CD4-positive, alpha-beta T cell treated with Interleukin-12 subunit alpha and Interleukin-12 subunit beta, for 1 hour (primary cell): ENCODE measurements around the gene SIRPD.
A peak's percentile ranks its signal among the peaks of the same experiment; 100 is the strongest.
"Not testable (repeated sequence)": the region's sequence is repeated elsewhere in the genome, so short reads cannot be mapped to it uniquely, and the experiment has no call there.

Source experiments
- DNase-seq: peaks from one replicate; pipeline ENCODE4 v3.0.0-alpha.2; 2020

SIRPD gene

DNA sequence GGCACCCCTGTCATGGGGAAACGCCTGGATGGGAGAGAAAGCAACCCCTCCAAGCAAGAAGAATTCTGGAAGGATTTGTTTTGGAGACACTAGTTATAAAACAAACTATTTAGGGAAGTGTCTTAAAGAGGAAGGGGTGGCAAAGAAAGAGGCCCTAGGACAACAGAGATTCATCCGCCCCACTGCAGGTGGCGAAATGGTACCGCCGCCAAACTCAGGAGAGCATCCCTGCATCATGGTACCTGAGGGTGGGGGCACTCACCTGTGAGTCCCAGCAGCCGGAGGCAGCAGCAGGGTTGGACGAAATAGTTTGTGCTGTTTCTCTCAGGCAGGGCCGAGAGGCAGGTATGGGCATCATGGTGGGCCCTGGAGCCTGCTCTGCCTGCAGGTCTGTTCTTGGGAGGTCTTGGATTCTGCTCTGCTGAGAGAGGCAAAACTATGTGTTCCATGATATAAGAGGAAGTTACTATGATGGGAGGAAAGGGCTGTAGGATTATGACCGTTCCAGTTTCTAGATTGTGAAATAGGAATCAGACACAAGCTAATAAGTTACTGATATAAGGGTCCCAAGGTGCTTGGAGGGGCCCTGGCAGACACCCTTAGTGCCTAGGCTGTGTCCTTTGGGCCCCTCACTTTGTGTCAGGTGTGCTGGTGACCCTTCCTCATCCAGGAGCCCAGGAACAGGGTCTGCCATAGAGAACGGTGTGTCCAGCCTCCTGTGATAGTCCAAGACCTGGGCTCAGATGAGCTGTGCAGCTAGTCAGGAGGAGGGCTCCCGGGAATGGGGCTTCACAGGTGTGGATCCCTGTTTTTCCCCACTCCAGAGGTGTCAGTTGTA lies 20.4 kb downstream of the SIRPD start:
- no peak for DNase-seq

DNA sequence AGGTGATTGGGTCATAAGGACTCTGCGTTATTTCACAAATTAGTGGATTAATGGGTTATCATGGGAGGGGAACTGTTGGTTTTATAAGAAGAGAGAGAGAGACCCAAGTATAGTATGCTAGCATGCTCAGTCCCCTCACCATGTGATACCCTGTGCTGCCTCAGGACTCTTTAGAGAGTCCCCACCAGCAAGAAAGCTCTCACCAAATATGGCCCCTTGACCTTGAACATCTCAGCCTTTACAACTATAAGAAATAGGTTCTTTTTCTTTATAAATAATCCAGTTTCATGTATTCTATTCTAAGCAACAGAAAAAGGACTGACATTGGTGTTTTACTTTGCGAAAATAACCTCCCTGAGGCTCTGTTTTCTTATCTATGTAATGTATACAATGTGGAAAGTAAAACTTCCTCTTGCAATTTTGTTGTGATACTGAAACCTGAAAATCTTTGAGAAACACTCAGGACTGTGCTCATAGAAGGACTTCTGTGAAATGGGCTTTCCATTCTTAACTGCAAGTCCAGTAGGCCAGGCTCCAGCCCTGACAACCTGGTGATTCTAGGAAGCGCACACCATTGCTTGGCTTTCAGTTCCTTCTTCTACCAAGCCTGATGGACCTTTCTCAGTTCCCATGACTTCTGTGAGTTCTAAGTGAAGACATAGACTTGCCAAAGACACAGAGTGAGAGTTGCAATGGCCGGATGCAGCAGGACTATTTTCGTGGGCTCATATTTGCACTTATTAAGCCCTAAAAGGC lies 21.9 kb downstream of the SIRPD start:
- DNase-seq = peak; percentile 8

DNA sequence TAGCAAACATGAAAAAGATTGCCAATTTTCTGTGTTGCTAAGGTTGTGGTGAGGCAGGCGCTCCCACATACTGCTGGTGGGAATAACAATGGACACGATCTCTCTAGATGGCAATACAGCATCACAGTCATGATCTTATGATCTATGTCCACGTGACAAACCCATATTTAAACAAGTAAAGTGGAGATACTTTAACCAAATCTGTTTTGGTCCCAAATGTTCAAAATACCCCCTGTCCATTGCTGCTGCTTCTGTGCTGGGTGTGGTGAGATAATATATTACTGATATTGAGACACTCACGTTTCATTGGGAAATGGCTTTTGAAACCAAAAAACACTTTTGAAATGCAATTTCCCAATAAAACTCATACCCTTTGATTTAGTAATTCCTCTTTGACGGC lies 23.0 kb downstream of the SIRPD start:
- DNase-seq = no peak

DNA sequence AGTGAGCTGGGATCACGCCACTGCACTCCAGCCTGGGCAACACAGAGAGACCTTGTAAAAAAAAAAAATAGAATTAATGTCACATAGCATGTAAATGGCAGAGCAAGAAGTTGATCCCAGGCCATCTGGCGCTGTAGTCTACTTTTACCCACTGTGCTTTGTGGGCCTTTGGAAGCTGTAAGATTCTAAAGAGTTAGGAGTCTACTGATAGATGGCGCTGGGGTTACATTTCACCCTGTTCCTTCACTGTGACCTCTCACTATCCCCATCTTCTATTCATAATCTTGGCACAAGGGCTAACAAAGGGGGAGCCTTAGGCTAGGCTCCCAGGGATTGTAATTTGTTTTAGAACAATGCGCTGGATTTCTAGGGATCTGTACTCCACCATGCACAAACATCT lies 24.4 kb downstream of the SIRPD start:
- peak; percentile 20 for DNase-seq

DNA sequence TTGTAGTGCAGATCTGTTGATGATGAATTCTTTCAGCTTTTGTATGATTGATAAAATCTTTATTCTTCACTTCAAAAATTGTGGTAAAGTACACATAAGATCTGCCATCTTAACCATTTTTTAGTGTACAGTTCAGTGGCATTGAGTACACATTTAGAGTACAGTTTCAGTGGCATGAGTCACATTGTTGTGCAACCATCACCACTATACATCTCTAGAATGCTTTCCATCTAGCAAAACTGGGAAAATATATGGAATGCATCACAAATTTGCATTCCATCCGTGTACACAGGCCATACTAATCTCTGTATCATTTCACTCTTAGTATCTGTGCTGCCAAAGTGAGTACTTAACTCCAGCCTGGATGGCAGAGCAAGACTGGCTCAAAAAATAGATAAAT lies 28.7 kb downstream of the SIRPD start:
- DNase-seq = no peak

DNA sequence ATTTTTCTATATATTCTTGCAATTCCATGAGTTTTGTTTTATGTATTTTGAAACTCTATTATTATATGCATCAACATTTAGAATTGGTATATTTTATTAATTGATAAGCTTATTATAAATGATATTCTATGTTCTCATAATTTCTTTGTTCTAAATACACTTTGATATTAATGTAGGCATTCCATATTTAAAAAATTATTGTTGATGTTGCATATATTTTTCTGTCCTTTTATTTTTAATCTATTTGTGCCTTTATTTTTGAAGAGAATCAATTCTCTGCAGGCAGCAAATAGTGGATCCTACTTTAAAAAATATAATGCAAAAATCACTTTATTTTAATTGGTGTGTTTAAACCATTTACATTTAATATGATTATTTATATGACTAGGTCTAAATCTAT lies 29.6 kb downstream of the SIRPD start:
- DNase-seq = no peak

DNA sequence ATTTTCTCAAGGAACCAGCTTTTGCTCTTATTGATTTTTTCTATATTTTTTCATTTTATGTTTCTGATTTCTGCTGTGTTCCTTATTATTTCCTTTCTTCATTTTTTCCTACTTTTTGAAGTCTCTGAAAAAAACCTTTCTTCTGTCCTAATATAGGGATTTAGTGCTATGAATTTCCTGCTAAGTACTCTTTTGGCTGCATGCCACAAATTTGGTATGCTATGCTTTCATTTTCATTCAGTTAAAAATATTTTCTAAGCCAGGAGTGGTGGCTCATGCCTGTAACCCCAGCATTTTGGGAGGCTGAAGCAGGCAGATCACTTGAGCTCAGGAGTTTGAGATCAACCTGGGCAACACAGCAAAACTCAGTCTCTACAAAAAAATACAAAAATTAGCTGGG lies 30.6 kb downstream of the SIRPD start:
- DNase-seq = no peak

DNA sequence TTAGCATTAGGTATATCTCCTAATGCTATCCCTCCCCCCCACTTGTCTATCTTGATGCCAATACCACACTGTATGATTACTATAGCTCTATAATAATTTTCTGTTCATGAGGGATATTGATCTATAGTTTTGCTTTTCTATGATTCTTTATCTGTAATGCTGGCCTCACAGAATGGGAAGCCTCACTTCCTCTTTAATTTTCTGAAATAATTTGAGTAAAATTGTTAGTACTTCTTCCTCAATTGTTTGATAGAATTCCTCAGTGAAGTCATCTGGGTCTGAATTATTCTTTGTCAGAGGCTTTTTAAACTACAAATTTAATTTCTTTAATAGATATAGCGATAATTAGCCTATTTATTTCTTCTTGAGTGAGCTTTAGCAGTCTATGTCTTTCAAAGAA lies 31.2 kb downstream of the SIRPD start:
- no peak for DNase-seq

DNA sequence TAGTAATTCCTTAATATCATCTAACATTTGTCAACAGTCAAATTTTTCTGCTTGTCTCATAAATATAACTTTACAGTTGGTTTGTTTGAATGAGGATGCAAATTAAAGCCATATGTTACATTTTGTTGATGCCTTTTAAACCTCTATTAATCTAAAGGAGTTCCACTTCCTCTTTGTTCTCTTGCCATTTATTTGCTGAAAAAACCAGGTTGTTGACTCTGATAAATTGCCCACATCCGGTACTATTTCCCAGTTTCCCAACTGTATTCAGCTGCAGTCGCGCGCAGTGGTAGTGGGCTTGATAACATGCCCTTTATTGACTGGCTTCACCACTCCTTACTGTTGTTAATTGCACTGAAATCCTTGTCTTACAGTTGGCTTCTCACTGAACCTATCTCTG lies 33.5 kb downstream of the SIRPD start:
- no peak for DNase-seq

DNA sequence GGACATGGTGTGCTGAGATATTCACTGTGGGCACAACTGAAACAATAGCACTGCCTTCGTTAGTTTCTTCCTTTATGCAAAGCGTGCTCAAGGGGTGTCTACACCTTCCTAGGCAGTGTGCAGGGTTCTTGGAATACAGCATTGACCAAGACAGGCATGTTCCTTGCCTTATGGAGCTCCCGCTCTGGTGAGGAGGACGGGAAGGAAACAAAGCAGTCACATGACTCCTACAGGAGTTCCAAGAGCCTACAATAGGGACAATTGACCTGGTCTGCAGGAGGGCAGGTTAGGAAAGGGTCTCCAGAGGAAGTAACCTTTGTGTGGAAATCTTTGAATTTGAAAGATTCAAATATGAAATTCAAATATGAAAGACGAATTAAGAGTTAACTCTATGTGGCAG lies 40.5 kb downstream of the SIRPD start:
- DNase-seq = no peak

DNA sequence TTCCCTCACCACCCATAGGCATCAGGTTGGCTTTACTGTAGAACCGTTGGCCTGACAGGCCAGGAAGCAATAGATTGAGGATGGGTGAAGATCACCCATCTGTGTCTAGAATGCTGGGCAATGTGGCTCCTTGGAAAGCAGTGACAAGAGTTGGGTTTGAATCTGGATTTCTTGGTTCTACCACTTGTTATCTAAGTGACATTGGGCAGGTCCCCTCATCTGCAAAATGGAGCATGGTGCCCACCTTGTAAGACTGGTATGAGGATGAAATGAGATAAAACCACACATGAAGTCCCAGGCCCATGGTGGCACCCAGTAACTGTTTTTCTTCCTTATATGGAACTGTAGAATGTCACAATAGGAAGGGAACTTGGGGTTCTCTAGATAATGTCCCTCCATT lies 43.7 kb downstream of the SIRPD start:
- no peak for DNase-seq

DNA sequence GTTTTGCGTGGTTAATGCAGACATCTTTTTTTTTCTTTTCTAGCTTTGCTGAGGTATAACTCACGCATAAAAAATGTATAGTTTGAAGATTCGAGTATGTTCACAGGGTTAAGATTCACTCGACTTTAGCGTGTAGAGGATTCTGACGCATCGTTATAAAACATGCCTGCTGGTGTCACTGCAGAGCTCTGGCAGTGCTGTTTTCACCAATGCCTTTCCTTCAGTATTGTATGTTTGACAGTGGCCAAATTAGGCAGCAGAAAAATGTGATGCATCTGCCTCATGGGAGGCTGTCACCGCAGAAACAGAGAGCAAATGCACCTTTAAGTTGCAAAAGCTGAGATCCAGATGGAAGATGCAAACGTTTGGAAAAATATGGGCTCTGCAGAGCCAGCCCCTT lies 48.3 kb downstream of the SIRPD start:
- peak; percentile 40 for DNase-seq

DNA sequence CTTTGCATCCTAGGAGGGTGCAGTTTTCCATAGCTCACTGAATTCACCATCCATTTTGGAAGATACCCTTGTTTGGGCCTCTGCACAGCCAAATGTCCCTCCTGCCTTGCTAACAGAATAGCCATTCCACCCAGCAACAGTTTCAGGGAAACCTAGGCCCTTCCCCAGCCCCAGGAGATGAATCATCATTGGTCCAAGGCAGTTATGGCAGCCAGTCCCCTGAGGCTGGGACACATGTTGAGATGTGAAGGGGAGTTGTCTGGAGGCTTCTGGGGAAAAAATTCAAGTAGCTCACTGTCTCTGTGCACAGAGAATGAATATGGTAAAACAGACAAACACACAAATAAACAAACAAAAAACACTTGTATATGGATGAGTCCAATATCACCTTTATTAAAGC lies 48.9 kb downstream of the SIRPD start:
- DNase-seq = no peak

DNA sequence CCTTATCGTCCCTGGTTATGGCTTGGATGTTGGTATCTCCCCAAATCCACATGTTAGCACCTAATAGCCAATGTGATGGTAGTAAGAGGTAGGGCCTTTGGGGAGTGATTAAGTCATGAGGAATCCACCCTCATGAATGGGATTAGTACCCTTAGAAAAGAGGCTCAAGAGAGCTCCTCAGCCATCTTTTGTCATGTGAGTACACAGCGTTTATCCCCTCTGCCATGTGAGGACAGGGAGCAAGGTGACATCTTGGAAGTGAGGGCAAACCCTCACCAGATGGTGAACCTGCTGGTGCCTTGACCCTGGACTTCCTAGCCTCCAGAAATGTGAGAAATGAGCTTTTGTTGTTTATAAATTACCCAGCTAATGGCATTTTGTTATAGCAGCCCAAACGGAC lies 50.2 kb downstream of the SIRPD start:
- no peak for DNase-seq

DNA sequence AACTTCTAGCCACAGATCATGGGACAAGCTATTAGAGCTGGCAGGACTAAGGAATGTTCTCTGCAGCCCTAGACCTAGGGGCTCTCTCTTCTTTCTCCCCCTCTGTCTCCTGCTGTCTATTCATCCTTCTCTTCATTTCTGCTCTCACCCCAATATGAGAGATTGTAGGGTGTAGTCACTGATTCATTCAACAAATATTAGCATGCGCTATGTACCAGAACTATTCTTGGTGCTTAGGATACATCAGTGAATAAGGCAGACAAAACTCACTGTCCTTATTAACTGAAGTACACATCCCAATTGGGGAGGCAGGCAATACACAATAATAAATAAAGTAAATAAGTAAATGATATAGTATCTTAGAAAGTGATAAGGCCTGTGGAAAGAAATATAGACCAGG lies 51.6 kb downstream of the SIRPD start:
- DNase-seq = no peak

DNA sequence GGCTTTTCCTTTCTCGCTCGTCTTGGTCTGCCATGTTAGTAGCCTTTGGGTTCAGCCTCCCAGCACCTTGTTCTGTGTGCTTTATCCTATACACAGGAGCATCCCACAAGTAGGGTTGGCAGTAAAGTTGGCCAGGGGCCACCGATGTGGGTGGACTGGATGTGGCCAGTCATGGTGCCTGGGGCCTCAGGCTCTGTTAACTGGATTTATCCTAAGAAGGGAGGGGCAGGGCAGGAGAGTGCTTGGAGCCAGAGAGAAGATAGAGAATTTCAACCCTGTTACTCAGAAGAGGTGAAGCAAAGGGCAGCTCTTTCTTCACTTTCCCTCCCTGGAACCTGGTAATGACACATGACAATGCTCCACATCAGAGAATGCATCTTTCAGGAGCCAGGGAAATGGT lies 52.1 kb downstream of the SIRPD start:
- no peak for DNase-seq

DNA sequence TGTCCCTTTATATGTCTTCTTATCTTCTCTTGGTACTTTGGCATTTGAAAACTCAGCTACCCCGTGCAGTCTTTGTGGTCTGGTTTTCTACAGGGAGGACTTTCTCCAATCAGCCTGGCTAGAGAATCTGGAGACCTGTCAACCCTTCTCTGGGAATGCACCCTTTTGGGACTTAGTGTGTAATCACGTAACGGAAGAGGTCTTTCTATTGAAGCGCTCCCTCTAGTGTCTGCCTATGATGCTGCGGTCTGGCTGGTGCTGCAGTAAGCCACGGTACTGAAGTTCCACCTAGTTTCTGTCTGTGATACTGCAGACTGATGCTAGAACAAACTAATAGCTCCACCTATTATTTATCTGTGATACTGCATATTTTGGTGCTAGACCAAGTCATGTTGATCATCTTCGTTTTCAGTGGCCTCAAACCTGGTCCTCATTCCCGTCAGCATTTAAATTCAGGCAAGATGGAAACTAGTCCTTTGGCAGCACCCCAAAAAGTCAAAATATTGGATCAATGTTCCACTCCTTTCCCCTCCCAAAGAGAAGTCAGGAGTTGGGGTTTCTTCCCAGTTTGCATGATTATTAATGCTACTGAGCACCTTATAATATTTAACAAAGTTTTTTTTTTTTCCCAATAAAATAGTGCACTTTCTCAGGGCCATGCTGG lies 53.8 kb downstream of the SIRPD start:
- DNase-seq = peak; percentile 83

DNA sequence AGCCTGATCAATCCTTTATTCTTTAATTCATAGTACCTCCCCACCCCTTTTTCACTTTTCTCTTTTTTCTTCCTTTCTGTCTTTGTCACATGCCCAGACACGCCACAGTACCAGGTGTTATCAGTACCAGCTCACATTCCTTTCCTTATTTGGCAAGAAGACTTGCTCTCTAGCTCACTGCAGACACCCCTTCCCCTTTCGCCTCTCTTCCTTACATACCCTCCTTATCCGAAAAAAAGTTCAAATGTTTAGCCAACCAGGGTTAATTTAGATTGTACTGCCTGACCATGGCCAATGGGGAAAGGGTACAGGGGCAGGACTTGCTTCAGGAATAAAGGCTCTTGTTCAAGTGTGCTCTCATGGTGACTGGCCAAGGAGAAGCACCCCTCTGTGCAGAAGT lies 57.0 kb downstream of the SIRPD start:
- DNase-seq = no peak

DNA sequence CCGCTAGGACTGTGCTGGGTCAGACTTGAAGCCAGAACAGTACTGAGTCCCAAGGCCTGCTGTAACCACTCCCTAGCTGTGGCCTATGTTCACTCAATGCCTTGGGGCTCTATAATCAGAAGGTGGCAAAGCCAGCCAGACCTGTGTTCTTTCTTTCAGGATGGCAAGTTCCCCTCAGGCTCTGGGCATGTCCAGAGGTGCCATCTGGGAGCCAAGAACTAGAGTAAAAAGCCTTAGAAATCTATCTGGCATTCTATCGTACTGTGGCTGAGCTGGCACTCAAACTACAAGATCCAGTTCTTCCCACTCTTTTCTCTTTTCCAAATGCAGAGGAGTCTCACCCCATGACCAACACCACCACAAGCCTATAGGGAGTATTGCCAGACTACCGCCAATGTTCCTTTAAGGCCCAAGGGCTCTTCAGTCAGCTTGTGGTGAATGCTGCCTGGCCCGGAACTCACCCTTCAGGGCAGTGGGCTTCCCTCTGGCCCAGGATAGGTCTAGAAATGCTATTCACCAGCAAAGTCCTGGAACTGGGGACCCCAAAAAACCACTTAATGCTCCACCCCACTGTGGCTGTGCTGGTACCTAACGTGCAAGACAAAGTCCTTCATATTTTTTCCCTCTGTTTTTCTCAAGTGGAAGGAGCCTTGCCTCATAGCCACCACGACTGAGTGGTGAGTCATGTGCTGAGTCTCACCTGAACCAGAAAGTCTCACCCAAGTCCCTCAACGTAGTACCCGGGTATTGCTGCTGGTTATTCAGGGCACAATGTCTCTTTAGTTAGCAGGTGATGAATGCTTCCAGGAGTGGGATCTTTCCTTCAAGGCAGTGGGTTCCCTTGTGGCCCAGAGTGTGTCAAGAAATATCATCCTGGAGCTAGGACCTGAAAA lies 57.7 kb downstream of the SIRPD start:
- DNase-seq = no peak

DNA sequence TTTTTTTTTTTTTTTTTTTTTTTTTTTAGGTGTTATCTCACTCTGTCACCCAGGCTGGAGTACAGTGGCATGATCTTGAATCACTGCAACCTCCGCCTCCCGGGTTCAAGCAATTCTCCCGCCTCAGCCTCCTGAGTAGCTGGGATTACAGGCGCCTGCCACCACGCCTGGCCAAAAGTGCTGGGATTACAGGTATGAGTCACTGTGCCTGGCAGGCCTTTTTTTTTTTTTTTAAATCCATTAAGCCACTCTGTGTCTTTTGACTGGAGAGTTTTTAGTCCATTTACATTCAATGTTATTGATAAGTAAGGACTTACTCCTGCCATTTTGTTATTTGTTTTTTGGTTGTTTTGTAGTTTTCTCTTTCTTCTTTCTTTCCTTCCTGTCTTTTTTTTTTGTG lies 60.1 kb downstream of the SIRPD start:
- DNase-seq = not testable (repeated sequence)

DNA sequence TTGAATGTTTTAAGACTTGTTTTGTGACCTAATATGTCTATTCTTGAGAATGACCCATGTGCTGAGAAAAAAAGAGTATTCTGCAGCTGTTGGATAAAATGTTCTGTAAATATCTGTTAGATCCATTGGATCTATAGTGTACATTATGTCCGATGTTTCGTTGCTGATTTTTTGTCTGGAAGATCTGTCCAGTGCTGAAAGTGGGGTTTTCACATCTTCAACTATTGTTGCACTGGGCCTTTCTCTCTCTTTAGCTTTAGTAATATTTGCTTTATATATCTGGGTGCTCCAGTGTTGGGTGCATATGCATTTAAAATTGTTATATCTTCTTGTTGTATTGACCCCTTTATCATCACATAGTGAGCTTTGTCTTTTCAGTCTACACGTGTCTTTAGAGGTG lies 60.6 kb downstream of the SIRPD start:
- DNase-seq = no peak

DNA sequence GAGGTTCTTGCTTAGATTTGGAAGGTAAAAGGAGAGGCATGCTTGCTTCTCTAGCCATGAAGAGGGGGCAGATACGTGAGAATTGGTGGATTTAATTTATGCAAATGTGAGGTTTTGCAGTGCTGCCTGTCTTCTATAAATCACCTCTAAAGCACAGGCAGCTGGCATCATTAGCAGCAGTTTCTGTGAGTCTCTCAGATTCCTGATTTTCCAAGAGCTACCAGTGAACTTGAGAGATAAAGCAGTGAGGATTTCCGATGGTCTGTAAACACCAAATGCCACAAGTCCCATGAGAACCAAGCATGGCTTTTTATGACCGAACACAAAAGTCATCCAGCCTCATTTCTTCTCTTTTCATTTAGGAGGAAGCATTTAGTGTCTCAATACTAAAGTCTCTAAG lies 63.1 kb downstream of the SIRPD start:
- DNase-seq = no peak

DNA sequence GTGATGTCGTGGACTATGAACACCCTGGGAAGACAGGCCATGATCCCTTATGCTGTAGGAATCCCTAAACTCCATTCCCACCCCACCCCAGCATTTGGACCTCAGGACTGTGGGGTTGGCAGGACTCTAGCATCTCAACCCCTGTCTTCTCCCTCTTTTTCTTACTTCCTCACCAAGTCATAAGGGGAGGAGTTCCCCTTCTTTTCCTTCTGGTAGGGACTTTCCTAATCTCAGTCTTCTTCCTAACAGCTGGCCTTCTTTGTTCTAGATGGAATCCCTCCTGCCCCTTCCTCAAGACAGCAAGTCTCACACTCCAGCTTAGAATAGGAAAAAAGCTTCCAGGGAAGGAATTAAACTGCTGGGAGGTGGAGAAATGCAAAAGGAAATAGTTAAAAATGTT lies 64.0 kb downstream of the SIRPD start:
- no peak for DNase-seq
